Rectal smooth muscle tissue (tissue), 1 donor: ENCODE measurements around the gene NRP1.

ENCODE experiments used
- H3K27ac ChIP-seq: one replicate; pipeline ENCODE4 v1.7.0; 2013; ENCODE audit warnings: low read depth, low read length, inconsistent platforms
- H3K27me3 ChIP-seq: one replicate; pipeline ENCODE4 v1.7.0; 2013; ENCODE audit warnings: low read length; ENCODE audit not compliant: control insufficient read depth, insufficient read depth
- H3K36me3 ChIP-seq: one replicate; pipeline ENCODE4 v1.7.0; 2013; ENCODE audit warnings: low read length; ENCODE audit not compliant: control insufficient read depth, insufficient read depth
- H3K4me1 ChIP-seq: one replicate; pipeline ENCODE4 v1.7.0; 2013; ENCODE audit warnings: low read length; ENCODE audit not compliant: control insufficient read depth, insufficient read depth
- H3K4me3 ChIP-seq: one replicate; pipeline ENCODE4 v1.7.0; 2013; ENCODE audit warnings: low read length
- H3K9ac ChIP-seq: one replicate; pipeline ENCODE4 v1.7.0; 2013; ENCODE audit warnings: low read length

NRP1 gene

DNA sequence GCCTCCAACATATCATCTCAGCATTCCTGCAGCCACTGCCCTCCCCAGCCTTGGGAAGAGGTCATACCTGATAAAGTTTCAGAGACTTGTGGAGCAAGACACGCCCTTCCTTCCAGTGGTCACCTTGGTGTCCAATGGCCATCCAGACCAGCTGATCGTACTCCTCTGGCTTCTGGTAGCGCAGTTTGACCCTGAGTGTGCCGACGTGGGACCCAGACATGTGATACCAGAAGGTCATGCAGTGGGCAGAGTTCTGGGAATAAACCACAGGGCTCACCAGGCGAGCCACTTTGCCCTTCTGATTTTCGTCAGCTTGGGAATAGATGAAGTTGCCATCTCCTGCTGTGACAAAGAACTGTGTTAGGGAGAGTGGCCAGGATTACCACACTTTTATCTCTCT, 148.3 kb downstream of the NRP1 start:
- H3K36me3 ChIP-seq, result no peaks in the 10 kb centered on the region
- H3K4me1 ChIP-seq, result no peaks in the 10 kb centered on the region
- H3K4me3 ChIP-seq, result no peak overlapping the region
- no peaks in the 10 kb centered on the region for H3K27me3 ChIP-seq
- H3K27ac ChIP-seq, result no peak overlapping the region
- no peak overlapping the region for H3K9ac ChIP-seq

DNA sequence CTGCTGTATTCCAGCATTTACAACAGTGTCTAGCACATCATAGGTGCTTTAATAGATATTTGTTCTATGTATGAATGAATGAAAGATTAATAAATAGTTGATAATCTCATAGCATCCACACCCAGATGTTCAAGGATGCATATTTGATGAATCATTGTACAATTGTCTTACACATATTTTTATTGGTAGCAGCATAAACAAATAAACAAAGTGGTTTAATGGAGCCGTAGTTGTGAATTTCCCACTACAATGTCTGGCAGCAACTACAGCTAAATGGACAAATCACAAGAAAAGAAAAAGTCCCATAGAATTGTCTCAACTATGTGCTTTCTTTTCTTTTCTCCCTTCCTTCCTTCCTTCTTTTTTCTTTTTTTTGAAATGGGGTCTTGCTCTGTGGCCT, 150.8 kb downstream of the NRP1 start:
- Histone ChIP-seq H3K4me3 (no peak overlapping the region), H3K36me3 (no peaks in the 10 kb centered on the region), H3K4me1 (no peaks in the 10 kb centered on the region), H3K9ac (no peak overlapping the region), H3K27ac (no peak overlapping the region), H3K27me3 (no peaks in the 10 kb centered on the region)

DNA sequence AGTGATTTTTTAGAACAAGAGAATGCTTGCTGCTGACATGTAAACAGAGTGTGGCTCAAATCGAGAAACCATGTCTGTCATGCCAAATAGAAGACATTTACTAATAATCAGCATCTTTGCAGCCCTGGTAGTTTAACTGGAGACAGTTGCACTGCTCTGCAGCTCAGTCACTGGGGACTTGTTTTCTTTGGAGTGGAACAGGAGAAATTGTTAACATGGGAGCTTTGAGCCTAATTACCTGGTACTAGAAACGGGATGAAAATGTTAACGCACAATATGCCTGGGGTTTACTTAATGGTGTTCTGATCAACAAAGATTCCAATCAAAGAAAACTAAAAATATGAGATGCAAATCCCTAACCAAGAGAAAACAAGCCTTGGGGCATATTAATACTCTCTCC, 153.5 kb downstream of the NRP1 start:
- Histone ChIP-seq H3K27me3 (no peaks in the 10 kb centered on the region), H3K4me3 (no peak overlapping the region), H3K36me3 (no peaks in the 10 kb centered on the region), H3K9ac (no peak overlapping the region), H3K4me1 (no peaks in the 10 kb centered on the region), H3K27ac (no peak overlapping the region)

DNA sequence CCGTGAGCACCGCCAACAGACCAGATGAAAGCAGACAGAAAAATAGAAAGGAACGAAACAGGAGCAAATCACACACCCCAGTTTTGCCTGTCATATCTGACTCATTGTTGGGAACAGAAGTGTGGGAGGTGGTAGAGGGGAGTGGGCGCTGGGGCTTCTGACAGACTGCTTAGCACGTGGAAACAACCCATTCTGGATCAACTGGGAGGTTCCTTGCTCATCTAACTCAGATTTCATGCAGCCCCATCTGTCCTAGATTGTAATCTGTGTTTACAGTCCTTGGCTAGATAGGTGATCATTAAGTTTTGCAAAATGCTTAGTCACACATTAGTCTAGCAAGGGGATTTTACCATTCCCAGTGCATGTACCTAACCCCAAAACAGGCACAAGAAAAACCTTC, 154.1 kb downstream of the NRP1 start:
- H3K4me1 ChIP-seq, result no peaks in the 10 kb centered on the region
- H3K9ac ChIP-seq, result no peak overlapping the region
- H3K36me3 ChIP-seq, result no peaks in the 10 kb centered on the region
- no peak overlapping the region for H3K4me3 ChIP-seq
- no peak overlapping the region for H3K27ac ChIP-seq
- H3K27me3 ChIP-seq, result no peaks in the 10 kb centered on the region

DNA sequence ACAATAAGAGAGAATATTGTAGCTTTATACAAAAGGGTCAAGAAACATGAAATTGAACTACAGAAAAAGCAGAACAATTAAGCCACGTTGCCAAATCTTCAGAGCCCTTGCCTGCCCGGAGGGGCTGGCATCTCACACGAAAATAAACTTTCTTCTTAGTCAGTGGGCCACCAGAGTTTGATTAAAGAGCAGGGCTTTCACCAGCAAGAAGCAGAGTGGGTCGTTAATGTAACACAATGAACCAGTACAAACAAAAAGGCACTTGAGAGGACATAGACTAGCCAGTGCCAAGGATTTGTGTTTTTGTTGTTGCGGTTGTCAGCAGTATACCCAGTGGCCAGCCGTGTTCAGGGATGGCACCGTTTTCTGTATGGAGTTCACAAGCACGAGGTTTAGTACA, 155.4 kb downstream of the NRP1 start:
- H3K4me3 ChIP-seq, result no peak overlapping the region
- H3K9ac ChIP-seq, result no peak overlapping the region
- H3K27ac ChIP-seq, result no peak overlapping the region
- H3K36me3 ChIP-seq, result no peaks in the 10 kb centered on the region
- no peaks in the 10 kb centered on the region for H3K27me3 ChIP-seq
- no peaks in the 10 kb centered on the region for H3K4me1 ChIP-seq

DNA sequence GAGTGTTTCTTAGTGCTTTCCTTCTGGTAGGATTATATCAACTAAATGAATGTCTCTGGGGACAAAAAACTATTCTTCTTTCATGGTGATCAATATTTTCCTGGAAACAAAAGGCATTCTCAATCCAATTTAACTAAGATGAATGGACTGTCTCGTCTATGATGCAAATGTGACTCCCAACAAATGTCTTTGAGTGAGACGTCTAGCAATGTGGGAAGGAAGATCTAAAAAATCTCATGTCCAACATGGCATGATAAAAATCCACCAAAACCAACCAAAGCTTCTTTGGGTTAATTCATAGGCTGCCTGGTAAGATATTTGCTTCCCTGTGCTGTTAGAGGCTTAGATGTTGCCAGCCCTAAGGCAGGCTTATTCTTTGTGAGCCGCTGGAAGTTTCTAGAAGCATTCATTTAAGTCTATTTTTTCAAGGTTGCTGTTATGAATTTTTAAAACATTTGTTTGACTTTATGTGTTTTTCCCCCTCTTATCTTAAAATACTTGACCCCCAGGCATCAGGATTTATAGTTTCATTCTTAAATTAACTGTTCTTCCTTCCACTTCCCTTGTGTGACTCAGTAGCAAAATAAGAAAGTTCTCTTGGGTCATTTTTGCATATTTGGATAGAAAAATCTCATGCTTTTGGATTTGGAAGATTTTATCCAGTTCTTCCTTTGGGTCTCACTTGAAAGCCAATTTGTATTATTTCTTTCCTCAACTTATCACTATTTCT, 156.3 kb downstream of the NRP1 start:
- Histone ChIP-seq H3K36me3 (no peaks in the 10 kb centered on the region), H3K27ac (no peak overlapping the region), H3K4me3 (no peak overlapping the region), H3K27me3 (no peaks in the 10 kb centered on the region), H3K9ac (no peak overlapping the region), H3K4me1 (no peaks in the 10 kb centered on the region)

DNA sequence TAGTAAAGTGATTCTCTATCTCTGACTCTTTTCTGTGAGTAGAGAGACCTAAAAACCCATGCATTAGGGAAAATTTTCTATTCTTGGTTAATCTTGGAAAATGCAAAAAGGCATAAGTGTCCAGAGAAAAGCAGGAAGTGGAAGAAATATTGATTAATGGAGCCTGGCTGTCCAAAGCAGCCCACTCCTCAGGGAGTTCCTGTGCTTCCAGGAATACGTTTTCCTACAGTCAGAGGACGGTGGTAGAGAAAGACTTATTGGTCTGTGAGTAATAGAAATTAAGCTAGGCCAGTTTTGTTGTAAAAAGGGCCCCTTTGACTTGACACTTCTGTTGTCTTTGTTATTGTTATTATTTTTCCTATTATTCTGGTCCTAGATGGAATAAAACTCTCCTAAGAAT, 157.8 kb downstream of the NRP1 start:
- Histone ChIP-seq H3K27me3 (no peaks in the 10 kb centered on the region), H3K4me1 (no peaks in the 10 kb centered on the region), H3K4me3 (no peak overlapping the region), H3K36me3 (no peaks in the 10 kb centered on the region), H3K9ac (no peak overlapping the region), H3K27ac (no peak overlapping the region)

DNA sequence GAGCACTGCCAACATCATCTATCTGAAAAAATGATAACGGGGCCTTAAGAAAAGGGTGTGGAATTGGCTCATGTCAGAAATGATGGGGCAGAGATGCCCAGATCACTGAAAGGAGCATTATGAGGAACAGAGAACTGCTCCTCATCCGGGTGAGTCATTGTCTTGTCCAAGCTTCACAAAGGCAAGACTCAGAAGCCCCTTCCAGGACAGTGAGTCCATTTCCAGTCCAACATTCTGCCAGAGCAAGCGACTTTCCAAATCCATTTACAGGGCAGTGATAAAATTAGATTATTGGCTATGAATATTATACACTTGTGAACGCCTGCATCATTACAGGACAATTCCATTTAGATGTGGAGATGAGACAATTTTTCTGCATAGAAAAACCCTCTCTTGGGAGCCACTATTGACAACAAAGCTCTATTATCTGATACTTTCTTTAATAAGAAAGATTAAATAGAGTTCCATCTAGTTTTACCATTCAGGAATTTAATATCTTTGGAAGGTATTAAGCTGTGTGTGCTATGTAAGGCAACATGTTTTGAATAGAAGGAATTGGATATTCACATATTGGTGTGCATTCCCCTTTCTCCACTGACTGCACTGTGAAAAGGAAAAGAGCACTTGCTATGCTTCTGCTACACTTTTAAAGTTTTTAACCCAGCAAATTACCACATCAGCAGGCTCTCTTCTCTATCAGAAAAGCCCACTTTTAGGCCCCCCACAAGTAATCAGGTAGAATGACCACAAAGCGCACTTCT, 159.6 kb downstream of the NRP1 start:
- H3K36me3 ChIP-seq, result no peaks in the 10 kb centered on the region
- H3K9ac ChIP-seq, result no peak overlapping the region
- H3K27ac ChIP-seq, result no peak overlapping the region
- H3K4me1 ChIP-seq, result no peaks in the 10 kb centered on the region
- H3K4me3 ChIP-seq, result no peak overlapping the region
- no peaks in the 10 kb centered on the region for H3K27me3 ChIP-seq

DNA sequence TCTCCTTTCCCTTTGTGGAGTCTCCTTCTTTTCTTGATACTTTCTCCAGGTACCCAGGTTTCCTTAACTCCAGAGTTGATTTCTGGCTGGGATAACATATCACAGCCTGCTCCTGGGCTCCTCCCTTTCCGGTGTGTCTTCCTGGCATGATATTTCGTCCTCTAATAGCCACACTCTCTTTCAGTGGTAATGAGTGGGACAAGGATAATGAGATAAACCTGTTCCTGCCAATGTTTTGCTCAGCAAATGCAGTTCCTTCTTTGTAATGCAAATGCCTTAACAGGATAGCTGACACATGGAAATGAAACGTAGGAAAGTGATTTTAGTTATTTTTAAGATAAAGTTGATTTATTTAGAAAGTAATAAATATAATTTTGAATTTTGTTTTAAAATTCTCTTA, 168.6 kb downstream of the NRP1 start:
- H3K27me3 ChIP-seq, result no peaks in the 10 kb centered on the region
- no peak overlapping the region for H3K4me3 ChIP-seq
- H3K9ac ChIP-seq, result no peak overlapping the region

DNA sequence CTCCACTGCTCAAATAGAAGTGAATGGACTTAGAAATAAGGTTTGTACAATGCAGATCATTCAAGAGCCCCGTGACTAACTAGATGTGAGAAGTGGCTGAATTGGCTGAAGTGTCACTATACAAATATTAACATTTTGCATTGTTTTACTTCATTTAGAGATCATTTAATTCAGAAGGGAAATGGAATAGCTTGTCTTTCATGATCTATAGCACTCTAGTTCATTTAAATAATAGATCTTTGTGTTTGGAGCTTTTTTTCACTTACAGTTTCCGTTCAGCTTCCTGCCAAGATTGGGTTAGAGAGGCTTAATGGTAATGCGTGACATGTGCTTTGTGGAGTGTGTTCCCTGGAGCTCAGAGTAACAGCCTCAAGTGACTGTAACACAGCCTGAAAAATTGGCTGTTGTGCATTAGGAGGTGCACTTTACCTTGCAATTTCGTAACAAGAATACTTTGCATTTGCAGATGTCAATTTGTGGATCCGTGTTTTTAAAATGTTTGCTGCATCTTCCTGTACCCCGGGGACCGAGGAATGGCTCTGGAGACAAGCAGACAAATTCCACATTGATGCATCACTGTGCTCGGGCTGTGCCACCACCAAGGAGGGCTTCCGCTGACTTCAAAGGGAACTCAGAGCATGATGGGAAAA, 170.3 kb downstream of the NRP1 start:
- H3K4me1 ChIP-seq, result no peaks in the 10 kb centered on the region
- H3K9ac ChIP-seq, result no peak overlapping the region
- H3K27me3 ChIP-seq, result peaks cover 2% of the 10 kb centered on the region
- H3K27ac ChIP-seq, result no peak overlapping the region
- no peaks in the 10 kb centered on the region for H3K36me3 ChIP-seq
- no peak overlapping the region for H3K4me3 ChIP-seq

More for the DNA sequence above, 168.6 kb downstream of the NRP1 start:
- no peaks in the 10 kb centered on the region for H3K4me1 ChIP-seq
- H3K36me3 ChIP-seq, result no peaks in the 10 kb centered on the region
- no peak overlapping the region for H3K27ac ChIP-seq

DNA sequence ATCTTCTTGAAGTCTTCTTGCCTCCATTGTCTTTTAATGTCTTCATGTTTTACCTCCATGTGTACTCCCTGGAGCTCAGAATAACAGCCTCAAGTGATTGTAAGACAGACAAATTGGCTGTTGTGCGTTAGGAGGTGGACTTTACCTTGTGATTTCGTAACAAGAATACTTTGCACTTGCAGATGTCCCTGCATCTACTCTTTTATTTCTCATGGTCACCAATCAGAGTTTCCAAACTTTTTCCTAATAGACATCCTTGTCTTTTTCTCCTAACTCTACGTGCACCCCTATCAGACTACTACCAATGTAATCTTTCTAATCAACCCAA, 172.3 kb downstream of the NRP1 start:
- Histone ChIP-seq H3K27ac (no peak overlapping the region), H3K9ac (no peak overlapping the region), H3K36me3 (no peaks in the 10 kb centered on the region), H3K4me1 (no peaks in the 10 kb centered on the region), H3K27me3 (peaks cover 2% of the 10 kb centered on the region), H3K4me3 (no peak overlapping the region)

DNA sequence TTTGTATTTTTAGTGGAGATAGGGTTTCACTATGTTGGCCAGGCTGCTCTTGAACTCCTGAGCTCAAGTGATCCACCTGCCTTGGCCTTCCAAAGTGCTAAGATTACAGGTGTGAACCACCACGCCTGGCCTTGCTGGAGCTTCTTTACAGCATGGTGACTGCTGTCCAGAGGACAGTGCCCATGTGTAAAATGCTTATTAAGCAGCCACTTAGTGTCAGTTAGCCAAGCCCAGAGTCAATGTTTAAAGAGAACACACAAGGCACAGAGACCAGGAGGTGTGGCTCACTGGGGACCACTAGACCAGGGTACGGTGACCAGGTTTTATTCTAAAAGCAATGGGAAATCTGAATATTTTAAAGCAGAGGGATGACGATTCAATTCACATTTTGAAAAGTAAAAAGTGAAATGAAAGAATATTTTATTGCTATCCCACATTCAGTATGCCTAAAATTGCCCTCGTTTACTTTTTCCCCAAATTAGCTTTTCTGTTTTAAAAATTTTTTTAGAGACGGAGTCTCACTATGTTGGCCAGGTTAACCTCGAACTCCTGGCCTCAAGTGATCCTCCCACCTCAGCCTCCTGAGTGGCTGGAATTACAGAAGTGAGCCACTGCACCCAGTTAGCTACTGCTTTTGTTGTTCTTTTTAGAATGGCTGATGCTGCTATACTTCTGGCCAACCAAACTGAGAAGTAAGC, 172.8 kb downstream of the NRP1 start:
- H3K4me3 ChIP-seq, result no peak overlapping the region
- no peaks in the 10 kb centered on the region for H3K4me1 ChIP-seq
- no peaks in the 10 kb centered on the region for H3K36me3 ChIP-seq
- no peak overlapping the region for H3K9ac ChIP-seq
- H3K27me3 ChIP-seq, result peaks cover 2% of the 10 kb centered on the region
- H3K27ac ChIP-seq, result no peak overlapping the region
